ENCODE results near the gene MTOR. TPM values are rescaled to one million over a fixed set of nuclear protein-coding genes. Genes with fewer than 3 reads are reported as not detected.

The MTOR gene
- total and polyA plus RNA-seq, 2 donors (not counting 3 experiments of a cell fraction or from before 2014, with no cell fraction given) = 33.5 to 50.4 TPM

DNA sequence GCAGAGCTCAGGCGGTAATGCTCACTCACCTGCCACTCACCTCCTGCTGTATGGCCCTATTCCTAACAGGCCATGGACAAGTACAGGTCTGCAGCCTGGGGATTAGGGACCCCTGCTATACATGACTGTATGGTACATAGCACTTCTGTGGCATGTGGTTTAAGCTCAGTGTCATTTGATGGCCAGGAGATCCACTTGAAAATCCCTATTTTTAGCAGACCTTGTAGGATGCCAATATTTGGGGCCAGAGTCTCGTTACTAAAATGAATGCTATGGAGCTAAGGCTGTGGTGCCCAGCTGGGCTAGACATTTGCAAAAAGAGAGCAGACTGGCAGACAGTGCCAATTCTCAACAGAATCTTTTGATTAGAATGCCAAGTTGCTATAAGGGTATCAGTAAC lies 74.9 kb downstream of the MTOR start:
- dilution Hi-C loops (cut with MboI; ENCODE audit: extremely low pct_ligation_motif_present, low sequenced_read_pairs) (no loop called here), intact Hi-C loops (cut with micrococcal nuclease) (no loop called here)
- CTCF ChIA-PET = interaction anchor here (1.0 to 1.2 kb wide), 2 partner anchors 150 kb away, joined by 3 to 4 read pairs; no protein-coding TSS in a partner anchor
- FAIRE-seq (no peak), DNase-seq (ENCODE audit: low read depth, low spot score) (no peak)
- H3K4me2 ChIP-seq (ENCODE audit: insufficient read depth, low read length) = no peak overlapping the region
- TF ChIP-seq, protein P1, sequence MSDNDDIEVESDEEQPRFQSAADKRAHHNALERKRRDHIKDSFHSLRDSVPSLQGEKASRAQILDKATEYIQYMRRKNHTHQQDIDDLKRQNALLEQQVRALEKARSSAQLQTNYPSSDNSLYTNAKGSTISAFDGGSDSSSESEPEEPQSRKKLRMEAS (IDR thresholded peaks at IDR 0.05; ENCODE audit: insufficient read depth, insufficient read length) = no peak
- no peak for TF ChIP-seq POLR2A (IDR thresholded peaks at IDR 0.05; ENCODE audit: low read depth, low read length)
- TF ChIP-seq, protein P2, sequence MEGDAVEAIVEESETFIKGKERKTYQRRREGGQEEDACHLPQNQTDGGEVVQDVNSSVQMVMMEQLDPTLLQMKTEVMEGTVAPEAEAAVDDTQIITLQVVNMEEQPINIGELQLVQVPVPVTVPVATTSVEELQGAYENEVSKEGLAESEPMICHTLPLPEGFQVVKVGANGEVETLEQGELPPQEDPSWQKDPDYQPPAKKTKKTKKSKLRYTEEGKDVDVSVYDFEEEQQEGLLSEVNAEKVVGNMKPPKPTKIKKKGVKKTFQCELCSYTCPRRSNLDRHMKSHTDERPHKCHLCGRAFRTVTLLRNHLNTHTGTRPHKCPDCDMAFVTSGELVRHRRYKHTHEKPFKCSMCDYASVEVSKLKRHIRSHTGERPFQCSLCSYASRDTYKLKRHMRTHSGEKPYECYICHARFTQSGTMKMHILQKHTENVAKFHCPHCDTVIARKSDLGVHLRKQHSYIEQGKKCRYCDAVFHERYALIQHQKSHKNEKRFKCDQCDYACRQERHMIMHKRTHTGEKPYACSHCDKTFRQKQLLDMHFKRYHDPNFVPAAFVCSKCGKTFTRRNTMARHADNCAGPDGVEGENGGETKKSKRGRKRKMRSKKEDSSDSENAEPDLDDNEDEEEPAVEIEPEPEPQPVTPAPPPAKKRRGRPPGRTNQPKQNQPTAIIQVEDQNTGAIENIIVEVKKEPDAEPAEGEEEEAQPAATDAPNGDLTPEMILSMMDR (IDR thresholded peaks at IDR 0.05; ENCODE audit: extremely low read depth in 1 of 2, insufficient read depth in 1 of 2, low read depth in 1 of 2, low read length in 2 of 2) = no peak
- no peak for TF ChIP-seq POLR2AphosphoS5 (IDR thresholded peaks at IDR 0.05; ENCODE audit: insufficient read depth, low read depth, low read length)
- TF ChIP-seq MYC (IDR thresholded peaks at IDR 0.05; ENCODE audit: low read depth, low read length) = no peak
- TF ChIP-seq JUN (IDR thresholded peaks at IDR 0.05; ENCODE audit: borderline replicate concordance, insufficient read depth, insufficient read length, low read depth) = no peak
- TF ChIP-seq FOS (IDR thresholded peaks at IDR 0.05; ENCODE audit: borderline replicate concordance, insufficient read depth, low read length) = no peak
- TF ChIP-seq EZH2 (IDR thresholded peaks at IDR 0.05; ENCODE audit: borderline replicate concordance, low read depth, low read length, severe bottlenecking) = no peak
- no peak for TF ChIP-seq GATA2 (IDR thresholded peaks at IDR 0.05; ENCODE audit: insufficient read depth, insufficient read length, low read depth, low read length)
- H3K36me3 ChIP-seq (ENCODE audit: control insufficient read depth in 2 of 2, extremely low read depth in 1 of 2, insufficient read depth in 2 of 2, low read length in 2 of 2) = peaks cover 18 to 19% of the 10 kb centered on the region in 2 experiments
- no TSS peak for BruUV-seq (replicated peaks)
- no peaks in the 10 kb centered on the region for H3K9me1 ChIP-seq (replicated peaks; ENCODE audit: control insufficient read depth, extremely low read depth, insufficient read depth, low read length)
- no peaks in the 10 kb centered on the region for H3K27me3 ChIP-seq (ENCODE audit: control insufficient read depth in 2 of 2, insufficient read depth in 2 of 2, low read length in 2 of 2)
- no peaks in the 10 kb centered on the region for H3K79me2 ChIP-seq (ENCODE audit: control insufficient read depth, insufficient read depth, low read length)
- no peaks in the 10 kb centered on the region for H4K20me1 ChIP-seq (replicated peaks; ENCODE audit: control insufficient read depth, extremely low read depth, insufficient read depth, low read length)
- no peaks in the 10 kb centered on the region for H3K4me1 ChIP-seq (ENCODE audit: control insufficient read depth, extremely low read depth, insufficient read depth, low read length)
- H3K27ac ChIP-seq (ENCODE audit: insufficient read depth, low read depth, low read length) = no peak overlapping the region
- no peak overlapping the region for H2AFZ ChIP-seq (ENCODE audit: low read depth, low read length)
- H3K9ac ChIP-seq (replicated peaks; ENCODE audit: extremely low read depth, insufficient read depth, low read length) = no peak overlapping the region
- no peak overlapping the region for H3K4me3 ChIP-seq (replicated peaks in 1 of 3; ENCODE audit: insufficient read depth in 1 of 3, low read depth in 1 of 3, low read length in 3 of 3)
- H3K9me3 ChIP-seq (replicated peaks; ENCODE audit: control insufficient read depth, insufficient read depth, low read length) = no peaks in the 10 kb centered on the region
- POLR2A ChIA-PET = no interaction called here

Measured in endothelial cell of umbilical vein (primary cell).